Transverse colon (tissue), 4 donors: ENCODE measurements around the gene TNFAIP6. TPM values are rescaled to one million over a fixed set of nuclear protein-coding genes. Genes with fewer than 3 reads are reported as not detected.

Experiments
- DNase-seq: peaks from one replicate; pipeline ENCODE4 v3.0.0-alpha.2; 2019
- H3K27ac ChIP-seq, 4 donors: fragments of 200-600 bp; sonication (generic); 2 replicates each; pipeline ENCODE4 v1.5.1; 2016 to 2018; ENCODE audit warnings: inconsistent platforms in 4 of 4
- H3K27me3 ChIP-seq: fragments of 200-600 bp; sonication (generic); 2 replicates; pipeline ENCODE4 v1.5.1; 2017; ENCODE audit warnings: inconsistent platforms
- H3K36me3 ChIP-seq, 4 donors: fragments of 200-600 bp; sonication (generic); 2 replicates each; pipeline ENCODE4 v1.5.1; 2017 to 2019; ENCODE audit warnings: inconsistent platforms in 4 of 4
- H3K4me1 ChIP-seq, 4 donors: fragments of 200-600 bp; sonication (generic); 2 replicates each; pipeline ENCODE4 v1.5.1; 2017 to 2020; ENCODE audit warnings: inconsistent platforms in 4 of 4
- H3K4me3 ChIP-seq, 4 donors: fragments of 200-600 bp; sonication (generic); 1 replicate in 1 of 4; 2 replicates in 3 of 4; pipeline versions ENCODE4 v1.5.1 to v1.6.1; 2017 to 2019; ENCODE audit warnings: inconsistent platforms in 4 of 4
- H3K9me3 ChIP-seq, 2 donors: fragments of 200-600 bp; sonication (generic); 2 replicates each; pipeline ENCODE4 v1.5.1; 2017 to 2019; ENCODE audit warnings: inconsistent platforms in 2 of 2
- CTCF ChIP-seq, 5 experiments: fragments of 200-600 bp in 3 of 5; fragments of 450-650 bp in 2 of 5; sonication (generic) in 3 of 5; IDR thresholded peaks; 1 replicate in 2 of 5; 2 replicates in 3 of 5; pipeline ENCODE4 v1.5.1; 2016 to 2017; ENCODE audit warnings: antibody characterized with exemption in 5 of 5, inconsistent platforms in 3 of 5, mild to moderate bottlenecking in 2 of 5, moderate library complexity in 1 of 5
- EP300 ChIP-seq: sonication (generic); formaldehyde crosslinking; IDR thresholded peaks from one replicate; pipeline ENCODE4 v1.6.1; 2017; ENCODE audit warnings: antibody characterized with exemption, low read depth
- POLR2A ChIP-seq: fragments of 450-650 bp; IDR thresholded peaks from one replicate; pipeline ENCODE4 v1.6.1; 2016; ENCODE audit warnings: antibody characterized with exemption, mild to moderate bottlenecking, moderate library complexity
- POLR2AphosphoS5 ChIP-seq, 3 donors: sonication (generic); formaldehyde crosslinking; IDR thresholded peaks; one replicate each; pipeline ENCODE4 v1.6.1; 2016; ENCODE audit warnings: antibody characterized with exemption in 3 of 3
- WGBS, 2 donors: methylation state at CpG; one replicate each; pipeline ENCODE4 v1.1.5; 2018; ENCODE audit warnings: low coverage in 1 of 2; 5-methylcytosine and 5-hydroxymethylcytosine counted together
- in situ Hi-C, 4 donors: fragments of 200-750 bp; cut with MboI; loops; one replicate each; pipeline versions ENCODE4 v1.15.0 to v1.15.1; 2017; ENCODE audit warnings: low sequenced_read_pairs in 3 of 4, low pct_ligation_motif_present in 1 of 4, low pct_unique_long_range_greater_than_20kb in 1 of 4
- intact Hi-C: fragments of 100-400 bp; cut with DNase I; formaldehyde crosslinking; loops from one replicate; pipeline ENCODE4 v1.15.1; 2023; ENCODE audit warnings: low total_unique reads
- total RNA-seq, 4 donors: library from RNA; depleted of rRNA; stranded (reverse); fragments of >200 nt; gene quantifications; one replicate each; pipeline ENCODE4 v1.1.0, GENCODE V29; 2016

TNFAIP6 gene
- total RNA-seq, 4 donors from 2014 or later: 0.95 TPM; not detected in 3

- Histone ChIP-seq H3K27me3 (no peaks in the 10 kb centered on the region), H3K4me3 (no peak overlapping the region), H3K27ac (no peak overlapping the region), H3K36me3 (no peaks in the 10 kb centered on the region), H3K9me3 (no peaks in the 10 kb centered on the region), H3K4me1 (no peaks in the 10 kb centered on the region)
- intact Hi-C loops: no loop called here
- WGBS, 2 donors: 67 to 91% methylated on average over 1 to 5 of the region's 5 CpGs
- no peak for DNase-seq
- in situ Hi-C loops: no loop called here
- TF ChIP-seq POLR2AphosphoS5 (IDR thresholded peaks at IDR 0.05) (no peak), EP300 (no peak), CTCF (IDR thresholded peaks at IDR 0.05) (no peak), POLR2A (no peak)
Observed at GRCh38 chr2:151401149-151401548, 43.8 kb downstream of the TNFAIP6 start.

GRCh38 chr2:151403914-151404313 is 46.5 kb downstream of the TNFAIP6 start:
- H3K27ac ChIP-seq: no peak overlapping the region
- no peak for DNase-seq
- intact Hi-C loops (no loop called here), in situ Hi-C loops (no loop called here)
- H3K4me1 ChIP-seq: no peaks in the 10 kb centered on the region
- H3K9me3 ChIP-seq: no peaks in the 10 kb centered on the region
- WGBS, 2 donors: 73 to 89% methylated on average over 4 of the region's 4 CpGs
- no peak overlapping the region for H3K4me3 ChIP-seq
- H3K36me3 ChIP-seq: no peaks in the 10 kb centered on the region
- no peaks in the 10 kb centered on the region for H3K27me3 ChIP-seq
- no peak for TF ChIP-seq POLR2AphosphoS5 (IDR thresholded peaks at IDR 0.05)
- TF ChIP-seq CTCF (IDR thresholded peaks at IDR 0.05): no peak
- no peak for TF ChIP-seq EP300
- TF ChIP-seq POLR2A: no peak

- in situ Hi-C loops: no loop called here
- 60 to 84% methylated on average over 3 to 4 of the region's 4 CpGs for whole genome bisulfite sequencing, 2 donors
- Histone ChIP-seq H3K27ac (no peak overlapping the region), H3K4me1 (peaks cover 0 to 3% (median 0%) of the 10 kb centered on the region in 4 donors), H3K4me3 (no peak overlapping the region), H3K27me3 (no peaks in the 10 kb centered on the region), H3K9me3 (no peaks in the 10 kb centered on the region), H3K36me3 (no peaks in the 10 kb centered on the region)
- no peak for TF ChIP-seq CTCF (IDR thresholded peaks at IDR 0.05)
- intact Hi-C loops: no loop called here
- no peak for DNase-seq
Observed at GRCh38 chr2:151405376-151405775, 48.0 kb downstream of the TNFAIP6 start.

GRCh38 chr2:151407281-151407680 is 49.9 kb downstream of the TNFAIP6 start:
- H3K36me3 ChIP-seq: no peaks in the 10 kb centered on the region
- TF ChIP-seq POLR2AphosphoS5 (IDR thresholded peaks at IDR 0.05) (no peak), POLR2A (no peak), EP300 (no peak), CTCF (IDR thresholded peaks at IDR 0.05) (no peak)
- no peak overlapping the region for H3K4me3 ChIP-seq
- intact Hi-C loops: no loop called here
- no peaks in the 10 kb centered on the region for H3K9me3 ChIP-seq
- no peak overlapping the region for H3K27ac ChIP-seq
- no peak for DNase-seq
- in situ Hi-C loops: no loop called here
- H3K27me3 ChIP-seq: no peaks in the 10 kb centered on the region
- H3K4me1 ChIP-seq: peaks cover 4 to 15% (median 11%) of the 10 kb centered on the region in 4 donors
